ENCODE results near the gene RSKR.
A peak's percentile ranks its signal among the peaks of the same experiment; 100 is the strongest.
"Not testable (repeated sequence)": the region's sequence is repeated elsewhere in the genome, so short reads cannot be mapped to it uniquely, and the experiment has no call there.

The RSKR gene

DNA sequence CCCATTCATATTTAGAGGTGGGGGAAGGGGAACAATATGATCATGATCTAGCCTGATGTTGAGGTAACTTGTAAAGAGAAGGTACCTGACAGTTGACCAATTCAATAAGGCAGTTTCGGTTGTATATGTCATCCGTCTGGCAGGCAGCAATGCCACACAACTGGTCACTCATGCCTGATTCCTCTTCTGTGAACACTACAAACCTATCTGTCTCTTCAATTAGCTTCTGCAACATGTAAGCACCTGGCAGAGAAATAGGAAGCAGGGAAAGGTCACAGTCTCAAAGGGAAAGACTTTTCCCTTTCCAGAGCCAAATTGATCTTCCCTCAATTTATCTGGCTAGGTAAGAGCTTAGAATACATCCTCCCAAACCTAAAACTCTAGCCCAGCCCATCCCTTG, 10.2 kb upstream of the RSKR start:
- DNase-seq (ENCODE audit: low read depth in 1 of 2, low spot score in 1 of 2), result no peak

DNA sequence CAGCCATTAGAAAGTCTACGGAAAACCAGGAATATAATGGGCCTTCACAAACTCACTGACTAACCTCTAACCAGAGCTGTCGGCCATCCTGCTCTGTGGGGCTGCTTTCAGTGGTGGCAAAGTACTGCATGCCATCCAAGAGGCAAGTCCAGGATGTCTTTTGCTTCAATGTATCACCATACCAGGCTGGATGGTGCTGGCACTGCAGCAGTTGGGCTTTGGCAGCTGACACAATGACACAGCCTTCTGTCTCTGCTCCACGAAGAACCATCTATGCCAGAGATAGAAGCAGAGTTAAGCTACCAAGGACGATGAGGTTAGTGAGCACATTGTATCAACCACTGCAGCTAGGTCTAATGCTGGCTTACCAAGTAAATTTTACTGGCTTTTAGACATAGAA, 9.7 kb upstream of the RSKR start:
- DNase-seq (ENCODE audit: low read depth in 1 of 2, low spot score in 1 of 2), result no peak

- no peak for DNase-seq (ENCODE audit: low read depth in 1 of 2, low spot score in 1 of 2)
These were observed 8.2 kb upstream of the RSKR start for GRCh38 chr17:28622186-28622585.

DNA sequence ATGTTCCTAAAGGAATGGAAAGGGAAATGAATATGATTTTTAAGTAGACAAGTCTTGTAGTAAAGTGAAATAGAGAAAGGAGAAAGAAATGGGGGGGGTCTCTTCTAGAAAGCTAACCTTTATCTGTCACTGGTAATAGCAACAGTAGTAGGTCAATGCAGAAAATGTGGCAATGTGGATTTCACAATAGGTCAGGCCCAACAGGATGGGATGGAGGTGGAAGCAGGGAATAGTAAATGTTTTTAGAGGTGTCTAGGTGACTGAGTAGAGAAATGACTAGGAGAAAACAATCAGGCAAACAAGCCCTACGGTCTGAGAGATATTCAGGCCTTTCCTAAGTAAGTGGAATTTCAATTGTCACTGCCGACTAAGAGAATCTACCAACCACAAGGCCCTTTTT, 6.0 kb upstream of the RSKR start:
- no peak for DNase-seq (ENCODE audit: low read depth in 1 of 2, low spot score in 1 of 2)

- DNase-seq (ENCODE audit: low read depth in 1 of 2, low spot score in 1 of 2), result no peak
These were observed 4.5 kb upstream of the RSKR start for GRCh38 chr17:28618464-28618863.

GRCh38 chr17:28616281-28616680, 2.3 kb upstream of the RSKR start:
- no peak for DNase-seq (ENCODE audit: low read depth in 1 of 2, low spot score in 1 of 2)

DNA sequence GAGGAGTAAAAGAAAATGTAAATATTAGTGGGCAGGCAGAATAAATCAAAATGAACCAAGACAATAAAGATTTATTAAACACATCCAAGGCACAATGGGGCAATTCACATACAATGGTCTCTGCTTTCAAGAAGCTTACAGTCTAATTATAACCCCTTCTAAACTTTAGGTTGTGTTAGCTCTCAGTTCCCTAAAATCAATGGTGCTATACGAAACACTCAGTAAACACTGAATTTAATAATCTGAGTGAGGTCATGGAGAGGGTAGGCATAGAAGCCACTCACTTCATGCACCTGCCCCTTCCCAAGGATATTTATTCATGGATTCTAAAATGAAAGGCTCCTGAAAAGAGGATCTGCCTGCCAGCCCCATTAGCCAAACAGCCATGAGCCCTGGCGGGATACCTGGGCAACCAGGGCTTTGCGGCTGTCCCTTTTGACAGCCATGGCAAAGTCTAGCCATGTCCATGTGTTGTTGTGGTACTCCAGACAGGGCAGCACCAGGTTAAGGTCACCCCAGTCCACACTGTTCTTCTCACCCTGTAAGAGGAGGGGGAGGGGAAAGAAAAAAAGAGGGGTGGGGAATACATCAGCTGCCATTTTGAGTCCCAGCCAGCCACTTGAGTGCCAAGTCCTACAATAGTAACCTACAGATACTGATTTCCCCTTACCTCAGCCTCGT, 1.4 kb upstream of the RSKR start:
- no peak for DNase-seq (ENCODE audit: low read depth in 1 of 2, low spot score in 1 of 2)

DNA sequence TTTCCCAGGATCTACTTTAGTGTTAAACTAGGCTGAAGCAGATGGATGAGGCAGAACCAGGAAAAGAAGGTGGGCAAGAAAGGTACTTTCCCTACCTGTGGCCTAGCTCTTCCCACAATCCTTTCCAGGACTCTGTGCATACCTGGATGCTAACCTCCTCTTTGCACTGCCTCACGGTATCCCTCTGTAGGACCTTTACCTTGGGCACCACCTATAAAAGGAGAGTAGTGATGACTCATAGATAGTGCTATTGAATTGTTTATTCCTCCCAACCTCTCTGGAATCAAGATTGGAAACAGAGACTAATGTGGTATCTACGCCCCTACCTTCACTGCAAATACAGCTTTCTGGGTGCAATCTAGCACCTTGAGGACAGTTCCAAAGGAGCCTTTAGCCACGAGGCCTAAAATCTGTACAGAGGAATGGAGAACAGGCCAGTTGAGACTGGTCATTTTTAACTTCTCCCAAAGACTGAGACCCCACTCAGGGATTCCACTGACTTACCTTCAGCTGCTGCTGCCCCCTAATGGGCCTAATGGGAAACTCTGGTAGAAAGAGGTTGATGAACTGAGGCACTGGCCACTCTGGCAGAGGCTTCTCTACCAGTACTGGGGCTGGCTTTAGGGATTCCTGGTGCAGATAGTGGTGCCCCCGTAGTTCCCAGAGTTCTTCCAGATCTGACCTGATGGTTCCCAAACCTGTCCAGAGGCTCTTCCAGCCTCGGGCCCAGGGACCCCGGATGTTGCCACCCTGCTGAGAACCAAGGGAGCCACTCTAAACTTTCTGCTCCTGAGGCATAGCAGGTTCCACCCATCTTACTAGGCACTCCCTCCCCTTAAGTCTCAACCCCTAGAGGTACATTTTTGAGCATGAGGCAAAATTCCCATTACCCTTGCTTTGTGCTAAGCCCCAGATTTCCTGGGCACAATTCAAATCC, 781 bp downstream of the RSKR start:
- peak in 1 of 2 donors; percentile 26 for DNase-seq (ENCODE audit: low read depth in 1 of 2, low spot score in 1 of 2)

GRCh38 chr17:28612531-28612930, 1.5 kb downstream of the RSKR start:
- DNase-seq (ENCODE audit: low read depth in 1 of 2, low spot score in 1 of 2), result no peak

- DNase-seq (ENCODE audit: low read depth in 1 of 2, low spot score in 1 of 2), result no peak
These were observed 3.6 kb downstream of the RSKR start for GRCh38 chr17:28610376-28610775.

DNA sequence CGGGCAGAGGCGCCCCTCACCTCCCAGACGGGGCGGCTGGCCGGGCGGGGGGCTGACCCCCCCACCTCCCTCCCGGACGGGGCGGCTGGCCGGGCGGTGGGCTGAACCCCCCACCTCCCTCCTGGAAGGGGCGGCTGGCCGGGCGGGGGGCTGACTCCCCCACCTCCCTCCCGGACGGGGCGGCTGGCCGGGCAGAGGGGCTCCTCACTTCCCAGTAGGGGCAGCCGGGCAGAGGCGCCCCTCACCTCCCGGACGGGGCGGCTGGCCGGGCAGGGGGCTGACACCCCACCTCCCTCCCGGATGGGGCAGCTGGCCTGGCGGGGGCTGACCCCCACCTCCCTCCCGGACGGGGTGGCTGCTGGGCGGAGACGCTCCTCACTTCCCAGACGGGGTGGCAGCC, 10.0 kb downstream of the RSKR start:
- DNase-seq (ENCODE audit: low read depth in 1 of 2, low spot score in 1 of 2), result not testable (repeated sequence)

DNA sequence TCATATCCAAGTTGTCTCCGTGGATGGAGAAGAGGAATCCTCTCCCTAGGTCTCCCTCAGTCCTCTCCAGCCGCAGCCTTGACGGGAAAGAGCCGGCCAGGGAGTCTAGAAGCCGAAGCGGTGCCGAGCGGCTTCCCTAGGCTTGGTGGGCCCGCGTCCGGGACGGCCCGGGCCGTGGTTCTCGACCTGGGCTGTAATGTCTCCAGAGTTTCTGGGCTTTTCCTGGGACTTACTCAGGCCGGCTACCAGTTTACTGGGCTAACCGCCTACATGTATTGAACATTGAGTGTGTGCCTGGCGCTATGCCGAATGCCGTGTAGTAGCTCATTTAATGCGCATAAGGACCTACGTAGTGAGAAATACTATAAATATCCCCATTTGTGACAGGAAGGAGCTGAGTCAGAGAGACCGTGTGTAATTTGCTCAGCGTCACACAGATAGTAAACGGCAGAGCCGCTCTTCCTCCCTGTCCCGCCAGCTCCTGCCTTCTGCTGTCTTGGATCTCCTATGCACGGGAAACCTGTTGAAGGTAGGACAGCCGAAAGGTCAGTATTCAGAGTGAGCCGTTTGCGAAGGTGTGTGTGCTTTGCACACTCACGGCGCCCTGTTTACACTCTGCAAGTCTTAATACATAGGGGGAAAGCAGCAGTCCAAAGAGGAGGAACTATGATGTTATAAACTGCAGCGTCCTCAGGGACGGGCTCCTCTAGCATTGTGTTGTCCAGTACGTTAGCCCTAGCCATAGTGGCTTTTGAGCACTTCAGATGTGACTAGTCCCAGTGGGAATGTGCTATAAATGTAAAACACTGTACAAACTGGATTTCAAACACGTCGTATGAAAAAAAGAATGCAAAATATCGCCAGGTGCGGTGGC, 14.4 kb downstream of the RSKR start:
- DNase-seq (ENCODE audit: low read depth in 1 of 2, low spot score in 1 of 2), result peak; percentile 47 to 61

DNA sequence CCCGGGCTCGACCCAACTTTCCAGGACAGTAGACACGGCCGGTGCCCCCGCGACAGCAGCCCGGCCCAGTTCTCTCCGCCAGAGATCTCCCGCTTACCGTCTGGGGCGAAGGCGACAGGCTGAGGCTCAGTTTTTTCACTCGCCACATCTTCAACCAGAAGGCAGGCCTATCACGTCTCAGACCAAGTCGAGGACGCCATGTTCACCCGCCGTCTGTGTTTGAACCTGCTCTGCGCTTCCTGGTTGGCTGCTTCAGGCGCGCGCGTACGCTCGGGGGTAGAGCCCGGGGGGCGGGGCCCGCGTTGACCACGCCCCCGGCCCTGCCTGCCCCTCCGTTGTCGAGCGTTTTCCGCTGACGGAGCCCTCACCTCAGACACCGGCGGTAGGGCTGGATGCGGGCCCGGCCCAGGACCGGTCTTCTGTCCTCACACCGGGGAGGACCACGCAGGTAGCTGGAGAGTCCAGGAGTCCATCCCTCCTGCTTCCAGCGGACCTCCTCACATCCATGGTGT, 15.1 kb downstream of the RSKR start, which contains the start of gene SPAG5:
Gene SPAG5, minus strand, starts transcription at position 227 of the 512 bp plus-strand sequence. Its CDS starts 79 bp downstream, at position 148.
- DNase-seq (ENCODE audit: low read depth in 1 of 2, low spot score in 1 of 2), result peak; percentile 88 to 89

GRCh38 chr17:28598389-28598788, 15.6 kb downstream of the RSKR start:
- DNase-seq (ENCODE audit: low read depth in 1 of 2, low spot score in 1 of 2), result no peak

DNA sequence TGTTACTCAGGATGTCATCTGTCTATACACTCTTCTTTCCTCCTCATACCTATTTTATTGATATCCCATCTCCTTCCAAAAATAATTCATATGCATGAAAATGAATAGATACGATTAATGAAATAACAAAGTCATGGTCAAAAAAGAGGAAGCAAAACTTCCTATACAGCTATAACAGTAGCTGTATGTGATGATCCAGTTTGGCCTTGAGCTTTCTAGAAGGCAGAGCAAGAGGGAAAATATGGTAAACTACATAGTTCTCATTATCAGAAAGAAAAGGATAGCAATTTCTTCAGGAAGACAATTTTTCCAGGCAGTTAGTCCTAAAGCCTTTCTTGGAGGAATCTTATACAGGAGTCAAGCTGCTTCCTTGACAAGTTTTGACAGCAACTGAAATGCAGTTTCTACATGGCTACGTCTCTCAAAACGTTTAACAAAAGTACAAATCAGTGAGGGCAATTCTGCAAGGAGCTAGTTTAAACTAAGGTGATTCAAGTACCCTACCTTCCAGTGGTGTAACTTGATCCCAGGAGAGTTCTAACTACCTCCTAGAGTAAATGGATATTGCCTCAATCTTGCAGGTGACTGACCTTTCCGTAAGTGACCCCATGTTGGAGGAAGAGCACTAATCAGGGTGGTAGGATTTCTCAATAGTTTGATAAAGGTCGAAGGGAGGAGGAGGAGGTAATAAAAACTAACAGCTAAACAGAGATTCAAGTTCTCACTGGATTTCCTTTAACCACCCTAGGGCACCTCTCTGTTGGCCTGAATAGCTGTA, 16.2 kb downstream of the RSKR start:
- no peak for DNase-seq (ENCODE audit: low read depth in 1 of 2, low spot score in 1 of 2)

- no peak for DNase-seq (ENCODE audit: low read depth in 1 of 2, low spot score in 1 of 2)
These were observed 21.7 kb downstream of the RSKR start for GRCh38 chr17:28592260-28592659.

DNA sequence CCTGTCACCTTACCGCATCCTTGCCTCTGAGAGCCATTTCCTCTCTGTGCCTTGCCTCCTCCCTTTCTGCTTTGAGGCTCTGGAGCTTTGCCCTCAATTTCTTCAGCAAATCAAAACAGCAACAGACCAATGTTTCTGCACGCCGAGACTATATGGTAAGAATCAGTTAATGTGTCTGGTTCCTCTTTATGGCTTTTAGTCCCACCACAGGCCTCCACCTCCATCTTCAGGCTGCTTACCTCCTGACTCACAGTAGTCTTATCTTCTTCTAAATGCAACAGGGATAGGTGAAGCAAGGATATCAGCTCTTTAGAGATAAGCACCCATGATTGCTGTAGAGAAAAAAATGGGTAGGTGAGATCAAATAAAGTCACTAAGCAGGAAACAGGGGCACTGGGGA, 28.1 kb downstream of the RSKR start:
- DNase-seq (ENCODE audit: low read depth in 1 of 2, low spot score in 1 of 2), result no peak

- no peak for DNase-seq (ENCODE audit: low read depth in 1 of 2, low spot score in 1 of 2)
These were observed 29.6 kb downstream of the RSKR start for GRCh38 chr17:28584434-28584833.

DNA sequence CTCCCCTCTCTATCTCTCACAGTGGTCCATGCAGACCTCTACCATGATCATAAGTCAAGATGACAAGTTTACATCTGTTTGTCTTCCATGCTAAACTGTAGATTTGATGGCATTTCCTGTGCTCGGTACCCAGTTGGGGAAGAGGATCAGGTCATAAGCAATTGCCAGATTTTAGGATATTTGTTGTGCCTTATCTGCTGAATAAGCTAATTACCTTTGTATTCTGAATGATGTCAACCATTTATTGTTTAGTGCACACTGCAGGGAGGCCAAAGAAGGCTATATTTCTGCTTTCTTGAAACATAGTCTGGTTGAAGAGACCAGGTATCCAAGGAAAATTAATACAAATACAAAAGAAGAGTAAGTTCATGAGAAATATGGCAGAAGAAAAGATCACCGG, 31.5 kb downstream of the RSKR start:
- DNase-seq (ENCODE audit: low read depth in 1 of 2, low spot score in 1 of 2), result no peak

GRCh38 chr17:28580959-28581358, 33.0 kb downstream of the RSKR start:
- no peak for DNase-seq (ENCODE audit: low read depth in 1 of 2, low spot score in 1 of 2)

Measured in activated CD4-positive, alpha-beta T cell treated with anti-CD3 and anti-CD28 coated beads, Interleukin-2, amount 50 U/mL, for 24 hours (primary cell).